SJSA1 (cell line): ENCODE data around the gene NKIRAS1. TPM values are rescaled to one million over a fixed set of nuclear protein-coding genes. Genes with fewer than 3 reads are reported as not detected.

Experiments
- total RNA-seq: library from RNA; depleted of rRNA; stranded (reverse); fragments of >200 nt; shearing (Covaris generic); gene quantifications from 2 replicates; pipeline ENCODE4 v1.2.3, GENCODE V29; 2014; rRNA removed

The NKIRAS1 gene
- total RNA-seq, 1 experiment from 2014 or later: 18.1 TPM

Other genes with a start within 250 kb of the NKIRAS1 start
- gene UBE2E1, start 111.0 kb downstream of the NKIRAS1 start, total RNA-seq: 55.0 and 112 TPM in 2 replicates
- 846 and 1,877 TPM in 2 replicates for gene RPL15, start 142 bp upstream of the NKIRAS1 start, total RNA-seq
- gene NR1D2, start 28.3 kb upstream of the NKIRAS1 start, total RNA-seq: 23.4 and 37.2 TPM in 2 replicates